Keratinocyte (primary cell): ENCODE results near the gene NELL1. TPM values are rescaled to one million over a fixed set of nuclear protein-coding genes. Genes with fewer than 3 reads are reported as not detected.

Source experiments
- DNase-seq: peaks from one replicate; pipeline ENCODE4 v3.0.0-alpha.2; 2011; ENCODE audit warnings: low read depth, missing footprints, low spot score
- FAIRE-seq: peaks from 2 replicates; lab custom pipeline; 2011; peaks lifted over from hg19 to GRCh38; lab: Jason Lieb, UNC
- H2AFZ ChIP-seq: 2 replicates; pipeline ENCODE4 v1.6.0; 2012; ENCODE audit warnings: low read length, control low read depth, inconsistent platforms; ENCODE audit not compliant: control insufficient read depth
- H3K27ac ChIP-seq: 2 replicates; pipeline ENCODE4 v1.5.1; 2011; ENCODE audit warnings: low read length; ENCODE audit not compliant: control insufficient read depth, insufficient read depth
- H3K27me3 ChIP-seq: 3 replicates; pipeline ENCODE4 v1.6.0; 2011; ENCODE audit warnings: low read length; ENCODE audit not compliant: control insufficient read depth, insufficient read depth; ENCODE audit errors: extremely low read depth
- H3K36me3 ChIP-seq, 2 experiments: 2 replicates in 1 of 2; 3 replicates in 1 of 2; pipeline ENCODE4 v1.5.1; 2011; ENCODE audit warnings: low read length in 2 of 2, mild to moderate bottlenecking in 1 of 2; ENCODE audit not compliant: control insufficient read depth in 2 of 2, insufficient read depth in 2 of 2; ENCODE audit errors: extremely low read depth in 1 of 2
- H3K4me1 ChIP-seq: 3 replicates; pipeline ENCODE4 v1.5.1; 2011; ENCODE audit warnings: low read length; ENCODE audit not compliant: control insufficient read depth, insufficient read depth; ENCODE audit errors: extremely low read depth
- H3K4me2 ChIP-seq: 3 replicates; pipeline ENCODE4 v1.6.0; 2011; ENCODE audit warnings: low read depth, low read length; ENCODE audit not compliant: control insufficient read depth, insufficient read depth; ENCODE audit errors: extremely low read depth
- H3K4me3 ChIP-seq, 3 experiments: fragments of 200-600 bp in 1 of 3; sonication (generic) in 1 of 3; 2 replicates in 2 of 3; 3 replicates in 1 of 3; pipeline ENCODE4 v1.5.1; 2011 to 2016; ENCODE audit warnings: low read length in 3 of 3, mild to moderate bottlenecking in 3 of 3, control low read depth in 2 of 3, inconsistent platforms in 1 of 3, low read depth in 1 of 3, mixed read lengths in 1 of 3, mixed run types in 1 of 3, moderate library complexity in 1 of 3; ENCODE audit not compliant: control insufficient read depth in 2 of 3, insufficient read depth in 2 of 3; ENCODE audit errors: extremely low read depth in 1 of 3
- H3K79me2 ChIP-seq: 2 replicates; pipeline ENCODE4 v1.6.0; 2012; ENCODE audit warnings: low read length; ENCODE audit not compliant: control insufficient read depth, insufficient read depth
- H3K9ac ChIP-seq: 3 replicates; pipeline ENCODE4 v1.6.0; 2011; ENCODE audit warnings: low read length; ENCODE audit not compliant: control insufficient read depth, insufficient read depth; ENCODE audit errors: extremely low read depth
- H3K9me1 ChIP-seq: 3 replicates; pipeline ENCODE4 v1.6.0; 2011; ENCODE audit warnings: low read length; ENCODE audit not compliant: control insufficient read depth, insufficient read depth; ENCODE audit errors: extremely low read depth
- H3K9me3 ChIP-seq: 2 replicates; pipeline ENCODE4 v1.5.1; 2012; ENCODE audit warnings: low read depth, low read length; ENCODE audit not compliant: control insufficient read depth
- H4K20me1 ChIP-seq: 3 replicates; pipeline ENCODE4 v1.6.0; 2011; ENCODE audit warnings: low read length; ENCODE audit not compliant: control insufficient read depth, insufficient read depth; ENCODE audit errors: extremely low read depth
- EZH2 ChIP-seq: IDR thresholded peaks from one replicate; pipeline ENCODE4 v1.6.1; 2012; ENCODE audit warnings: inconsistent platforms, mild to moderate bottlenecking, low read length, moderate library complexity
- dilution Hi-C: fragments of 300-500 bp; cut with MboI; formaldehyde crosslinking; loops from one replicate; pipeline ENCODE4 v1.7.0; 2020; ENCODE audit warnings: low sequenced_read_pairs; ENCODE audit not compliant: extremely low pct_ligation_motif_present
- polyA plus RNA-seq, 5 experiments: library from polyadenylated mRNA; depleted of rRNA in 3 of 5; stranded (reverse) in 3 of 5; stranded (forward) in 1 of 5; unstranded in 1 of 5; fragments of >200 nt; gene quantifications; 1 replicate in 1 of 5; 2 replicates in 3 of 5; 3 replicates in 1 of 5; pipeline versions ENCODE4 v1.2.1 to v1.2.3, GENCODE V29; 2011 to 2012; ENCODE audit warnings: missing spikeins in 2 of 5, low read depth in 1 of 5, low replicate concordance in 1 of 5
- TF ChIP-seq, protein P1 (sequence below), 3 experiments: IDR thresholded peaks in 1 of 3; conservative IDR thresholded peaks in 1 of 3; optimal IDR thresholded peaks in 1 of 3; 2 replicates in 2 of 3; 3 replicates in 1 of 3; pipeline versions ENCODE3 to v1.5.1; 2011; ENCODE audit warnings: low read length in 3 of 3, mild to moderate bottlenecking in 3 of 3, moderate library complexity in 2 of 3, control low read depth in 1 of 3, inconsistent platforms in 1 of 3; ENCODE audit not compliant: insufficient read depth in 2 of 3; ENCODE audit errors: extremely low read depth in 1 of 3

NELL1 gene
- polyA plus RNA-seq, 1 donor (not counting 4 experiments of a cell fraction or from before 2014, with no cell fraction given) = not detected

- H3K79me2 ChIP-seq = no peaks in the 10 kb centered on the region
- no peak overlapping the region for H2AFZ ChIP-seq
- H3K4me2 ChIP-seq = no peak overlapping the region
- H3K27me3 ChIP-seq = no peaks in the 10 kb centered on the region
- no peak overlapping the region for H3K27ac ChIP-seq
- H3K36me3 ChIP-seq = no peaks in the 10 kb centered on the region
- dilution Hi-C loops = no loop called here
- H3K9me3 ChIP-seq = no peaks in the 10 kb centered on the region
- no peaks in the 10 kb centered on the region for H3K4me1 ChIP-seq
- no peaks in the 10 kb centered on the region for H4K20me1 ChIP-seq
- no peak for DNase-seq
- H3K9ac ChIP-seq = no peak overlapping the region
- H3K4me3 ChIP-seq = no peak overlapping the region
- FAIRE-seq = no peak
- TF ChIP-seq, protein P1, sequence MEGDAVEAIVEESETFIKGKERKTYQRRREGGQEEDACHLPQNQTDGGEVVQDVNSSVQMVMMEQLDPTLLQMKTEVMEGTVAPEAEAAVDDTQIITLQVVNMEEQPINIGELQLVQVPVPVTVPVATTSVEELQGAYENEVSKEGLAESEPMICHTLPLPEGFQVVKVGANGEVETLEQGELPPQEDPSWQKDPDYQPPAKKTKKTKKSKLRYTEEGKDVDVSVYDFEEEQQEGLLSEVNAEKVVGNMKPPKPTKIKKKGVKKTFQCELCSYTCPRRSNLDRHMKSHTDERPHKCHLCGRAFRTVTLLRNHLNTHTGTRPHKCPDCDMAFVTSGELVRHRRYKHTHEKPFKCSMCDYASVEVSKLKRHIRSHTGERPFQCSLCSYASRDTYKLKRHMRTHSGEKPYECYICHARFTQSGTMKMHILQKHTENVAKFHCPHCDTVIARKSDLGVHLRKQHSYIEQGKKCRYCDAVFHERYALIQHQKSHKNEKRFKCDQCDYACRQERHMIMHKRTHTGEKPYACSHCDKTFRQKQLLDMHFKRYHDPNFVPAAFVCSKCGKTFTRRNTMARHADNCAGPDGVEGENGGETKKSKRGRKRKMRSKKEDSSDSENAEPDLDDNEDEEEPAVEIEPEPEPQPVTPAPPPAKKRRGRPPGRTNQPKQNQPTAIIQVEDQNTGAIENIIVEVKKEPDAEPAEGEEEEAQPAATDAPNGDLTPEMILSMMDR (optimal IDR thresholded peaks at IDR 0.05 in 1 of 3, IDR thresholded peaks at IDR 0.05 in 1 of 3, conservative IDR thresholded peaks at IDR 0.05 in 1 of 3; ENCODE audit: extremely low read depth in 1 of 3, insufficient read depth in 2 of 3, low read length in 3 of 3) = no peak
- TF ChIP-seq EZH2 = no peak
- H3K9me1 ChIP-seq = no peaks in the 10 kb centered on the region
Measured at GRCh38 chr11:20966489-20966888, 297.1 kb downstream of the NELL1 start.

- H3K36me3 ChIP-seq = no peaks in the 10 kb centered on the region
- TF ChIP-seq, protein P1 (optimal IDR thresholded peaks at IDR 0.05 in 1 of 3, IDR thresholded peaks at IDR 0.05 in 1 of 3, conservative IDR thresholded peaks at IDR 0.05 in 1 of 3; ENCODE audit: extremely low read depth in 1 of 3, insufficient read depth in 2 of 3, low read length in 3 of 3) = no peak
- TF ChIP-seq EZH2 = no peak
- FAIRE-seq = no peak
- H3K9ac ChIP-seq = no peak overlapping the region
- no peak for DNase-seq
- no peak overlapping the region for H3K4me2 ChIP-seq
- H4K20me1 ChIP-seq = no peaks in the 10 kb centered on the region
- dilution Hi-C loops = no loop called here
- H3K27me3 ChIP-seq = no peaks in the 10 kb centered on the region
- H3K27ac ChIP-seq = no peak overlapping the region
- H3K9me3 ChIP-seq = no peaks in the 10 kb centered on the region
- H3K4me3 ChIP-seq = no peak overlapping the region
- H3K4me1 ChIP-seq = no peaks in the 10 kb centered on the region
- H3K9me1 ChIP-seq = no peaks in the 10 kb centered on the region
- no peak overlapping the region for H2AFZ ChIP-seq
- no peaks in the 10 kb centered on the region for H3K79me2 ChIP-seq
Measured at GRCh38 chr11:20973940-20974559, 304.7 kb downstream of the NELL1 start.
